ENCODE results near the gene DAB2. TPM values are rescaled to one million over a fixed set of nuclear protein-coding genes. Genes with fewer than 3 reads are reported as not detected.

Gene DAB2
- total and polyA plus RNA-seq, 2 of the 8 experiments (the other 6 are each of a cell fraction or from before 2014, with no cell fraction given): 2.6 to 4.9 TPM

- H3K4me1 ChIP-seq (replicated peaks in 1 of 4; ENCODE audit: control insufficient read depth in 3 of 4, insufficient read depth in 4 of 4, low read length in 3 of 4): no peaks in the 10 kb centered on the region; a peak in 2 of 7 replicates
- no peak overlapping the region for H2BK12ac ChIP-seq (ENCODE audit: low read depth, low read length)
- H3K4ac ChIP-seq (replicated peaks; ENCODE audit: insufficient read length, low read depth, low read length): no peak overlapping the region
- H3K23ac ChIP-seq (ENCODE audit: insufficient read length): no peak overlapping the region
- no peak overlapping the region for H2AFZ ChIP-seq (ENCODE audit: low read length)
- no peak overlapping the region for H4K91ac ChIP-seq (replicated peaks; ENCODE audit: insufficient read length, low read length)
- H3K18ac ChIP-seq (ENCODE audit: extremely low read depth, low read length): no peak overlapping the region
- H2BK15ac ChIP-seq (ENCODE audit: low read length): no peak overlapping the region
- no peaks in the 10 kb centered on the region for H3K23me2 ChIP-seq (ENCODE audit: low read depth, low read length)
- CTCF ChIA-PET (ENCODE audit: partially characterized antibody): no interaction called here
- POLR2A ChIA-PET (ENCODE audit: partially characterized antibody): no interaction called here
- no peak overlapping the region for H2BK5ac ChIP-seq (ENCODE audit: low read depth, low read length)
- TF ChIP-seq KDM4A (IDR thresholded peaks at IDR 0.05; ENCODE audit: low read depth, low read length, severe bottlenecking) (no peak), CBX8 (IDR thresholded peaks at IDR 0.05; ENCODE audit: borderline replicate concordance, low read depth, low read length) (no peak), BACH1 (IDR thresholded peaks at IDR 0.05; ENCODE audit: low read length) (no peak), CTCF (IDR thresholded peaks at IDR 0.05; ENCODE audit: control extremely low read depth in 1 of 3, insufficient read depth in 1 of 3, low read depth in 1 of 3, low read length in 3 of 3) (no peak), SP1 (IDR thresholded peaks at IDR 0.05; ENCODE audit: low read depth, low read length) (no peak), CHD2 (IDR thresholded peaks at IDR 0.05; ENCODE audit: low read length) (no peak), JUN (IDR thresholded peaks at IDR 0.05; ENCODE audit: low read depth, low read length) (no peak), PHF8 (conservative IDR thresholded peaks at IDR 0.05; ENCODE audit: low read depth, low read length) (no peak), EGR1 (IDR thresholded peaks at IDR 0.05; ENCODE audit: borderline replicate concordance, low read depth, low read length) (no peak), KDM1A (IDR thresholded peaks at IDR 0.05; ENCODE audit: borderline replicate concordance, low read length) (no peak), SAP30 (IDR thresholded peaks at IDR 0.05; ENCODE audit: insufficient read depth, insufficient replicate concordance, low read length) (no peak), CBX5 (IDR thresholded peaks at IDR 0.05; ENCODE audit: low read depth, low read length) (no peak)
- H4K5ac ChIP-seq (ENCODE audit: insufficient read length, low read depth, low read length): no peak overlapping the region
- H3K56ac ChIP-seq (replicated peaks; ENCODE audit: insufficient read length, low read depth, low read length): no peak overlapping the region
- H3K27ac ChIP-seq (ENCODE audit: low read depth, low read length): no peak overlapping the region
- H3K79me2 ChIP-seq (ENCODE audit: control insufficient read depth in 1 of 2, insufficient read depth in 2 of 2, low read length in 2 of 2): no peaks in the 10 kb centered on the region
- no peak overlapping the region for H2BK20ac ChIP-seq (ENCODE audit: low read length)
- H3K9ac ChIP-seq (replicated peaks in 1 of 4; ENCODE audit: extremely low read depth in 1 of 4, low read depth in 3 of 4, low read length in 3 of 4): no peak overlapping the region
- H3K36me3 ChIP-seq (ENCODE audit: control insufficient read depth in 2 of 4, insufficient read depth in 4 of 4, low read length in 3 of 4): no peaks in the 10 kb centered on the region
- no peak for FAIRE-seq
- no peak overlapping the region for H3K14ac ChIP-seq (ENCODE audit: insufficient read length)
- H3K4me2 ChIP-seq (ENCODE audit: insufficient read depth in 1 of 2, low read depth in 2 of 2, low read length in 2 of 2): no peak overlapping the region
- no peak overlapping the region for H4K8ac ChIP-seq (ENCODE audit: extremely low read depth, insufficient read depth, low read length)
- no peak overlapping the region for H2BK120ac ChIP-seq (replicated peaks; ENCODE audit: low read depth, low read length)
- H3K27me3 ChIP-seq (replicated peaks in 1 of 4; ENCODE audit: control insufficient read depth in 3 of 4, extremely low read depth in 1 of 4, insufficient read depth in 3 of 4, low read length in 3 of 4): no peaks in the 10 kb centered on the region
- DNase-seq (ENCODE audit: low read depth in 1 of 2, low spot score in 2 of 2): no peak
- no peak overlapping the region for H2AK5ac ChIP-seq (ENCODE audit: low read depth, low read length)
- 77% methylated on average over 1 of the region's 1 CpG; no CpG with 5 or more reads in 1 of the 2 experiments for WGBS, 2 experiments (ENCODE audit: extremely low coverage in 1 of 2, insufficient coverage in 1 of 2, insufficient read length in 1 of 2, insufficient replicate concordance in 2 of 2, low coverage in 1 of 2, low lambda C conversion rate in 2 of 2, missing lambda C conversion rate in 1 of 2)
- H3K4me3 ChIP-seq (ENCODE audit: extremely low read depth in 1 of 4, insufficient read depth in 2 of 4, low read depth in 3 of 4, low read length in 4 of 4): no peak overlapping the region
- no peaks in the 10 kb centered on the region for H4K20me1 ChIP-seq (replicated peaks in 1 of 2; ENCODE audit: control insufficient read depth in 1 of 2, insufficient read depth in 2 of 2, low read length in 2 of 2)
- peaks cover 0 to 3% of the 10 kb centered on the region in 2 experiments; a peak in 3 of 4 replicates for H3K9me3 ChIP-seq (ENCODE audit: insufficient read depth in 2 of 2, low read depth in 1 of 2, low read length in 1 of 2)
- no peaks in the 10 kb centered on the region for H3K79me1 ChIP-seq (ENCODE audit: low read depth, low read length)
Measured at GRCh38 chr5:39340506-39340905, 84.3 kb downstream of the DAB2 start.
